ENCODE data around the gene XRCC1. TPM values are rescaled to one million over a fixed set of nuclear protein-coding genes. Genes with fewer than 3 reads are reported as not detected.

The XRCC1 gene
- total RNA-seq, 3 donors from 2014 or later = 21.0 to 30.6 (median 29.0) TPM

DNA sequence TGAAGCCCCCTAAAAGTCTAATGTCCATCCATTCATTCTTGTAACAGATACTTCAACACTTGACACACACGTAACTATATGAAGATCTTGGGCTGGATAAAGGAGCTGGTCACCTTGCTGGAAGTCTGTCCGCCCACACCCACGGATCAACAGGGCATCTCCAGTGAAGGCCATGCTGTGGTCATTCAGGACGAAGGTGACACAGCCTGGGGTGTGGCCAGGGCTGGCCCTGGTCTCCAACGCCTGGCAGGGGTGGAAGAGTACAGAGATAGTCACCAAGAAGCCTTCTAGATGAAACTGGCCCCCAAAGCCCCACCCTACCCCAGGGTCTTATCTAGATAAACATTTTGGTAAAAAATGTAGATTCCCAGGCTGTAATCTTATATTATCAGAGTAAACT, 64.0 kb downstream of the XRCC1 start:
- Histone ChIP-seq H3K36me3 (no peaks in the 10 kb centered on the region), H3K4me1 (no peaks in the 10 kb centered on the region), H3K9me3 (no peaks in the 10 kb centered on the region), H3K27me3 (no peaks in the 10 kb centered on the region), H3K4me3 (no peak overlapping the region), H3K27ac (no peak overlapping the region)
- TF ChIP-seq POLR2A (IDR thresholded peaks at IDR 0.05) (no peak), POLR2AphosphoS5 (IDR thresholded peaks at IDR 0.05) (no peak)
- TF ChIP-seq, protein P1, sequence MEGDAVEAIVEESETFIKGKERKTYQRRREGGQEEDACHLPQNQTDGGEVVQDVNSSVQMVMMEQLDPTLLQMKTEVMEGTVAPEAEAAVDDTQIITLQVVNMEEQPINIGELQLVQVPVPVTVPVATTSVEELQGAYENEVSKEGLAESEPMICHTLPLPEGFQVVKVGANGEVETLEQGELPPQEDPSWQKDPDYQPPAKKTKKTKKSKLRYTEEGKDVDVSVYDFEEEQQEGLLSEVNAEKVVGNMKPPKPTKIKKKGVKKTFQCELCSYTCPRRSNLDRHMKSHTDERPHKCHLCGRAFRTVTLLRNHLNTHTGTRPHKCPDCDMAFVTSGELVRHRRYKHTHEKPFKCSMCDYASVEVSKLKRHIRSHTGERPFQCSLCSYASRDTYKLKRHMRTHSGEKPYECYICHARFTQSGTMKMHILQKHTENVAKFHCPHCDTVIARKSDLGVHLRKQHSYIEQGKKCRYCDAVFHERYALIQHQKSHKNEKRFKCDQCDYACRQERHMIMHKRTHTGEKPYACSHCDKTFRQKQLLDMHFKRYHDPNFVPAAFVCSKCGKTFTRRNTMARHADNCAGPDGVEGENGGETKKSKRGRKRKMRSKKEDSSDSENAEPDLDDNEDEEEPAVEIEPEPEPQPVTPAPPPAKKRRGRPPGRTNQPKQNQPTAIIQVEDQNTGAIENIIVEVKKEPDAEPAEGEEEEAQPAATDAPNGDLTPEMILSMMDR (IDR thresholded peaks at IDR 0.05) = no peak
- intact Hi-C loops (cut with DNase I; ENCODE audit: low total_unique reads) = no loop called here
- no peak for DNase-seq (ENCODE audit: low spot score in 2 of 2)

DNA sequence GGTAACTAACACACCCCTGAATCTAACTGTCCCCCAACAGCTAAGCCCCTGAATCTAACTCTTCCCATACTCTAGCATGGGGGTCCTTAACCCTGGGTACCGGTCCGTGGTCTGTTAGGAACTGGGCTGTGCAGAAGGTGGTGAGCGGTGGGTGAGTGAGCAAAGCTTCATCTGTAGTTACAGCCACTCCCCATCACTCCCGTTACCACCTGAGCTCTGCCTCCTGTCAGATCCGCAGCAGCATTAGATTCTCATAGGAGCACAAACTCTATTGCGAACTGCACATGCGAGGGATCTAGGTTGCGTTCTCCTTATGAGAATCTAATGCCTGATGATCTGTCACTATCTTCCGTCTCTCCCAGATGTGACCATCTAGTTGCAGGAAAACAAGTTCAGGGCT, 64.6 kb downstream of the XRCC1 start:
- no peak for DNase-seq (ENCODE audit: low spot score in 2 of 2)
- H3K27ac ChIP-seq = no peak overlapping the region

DNA sequence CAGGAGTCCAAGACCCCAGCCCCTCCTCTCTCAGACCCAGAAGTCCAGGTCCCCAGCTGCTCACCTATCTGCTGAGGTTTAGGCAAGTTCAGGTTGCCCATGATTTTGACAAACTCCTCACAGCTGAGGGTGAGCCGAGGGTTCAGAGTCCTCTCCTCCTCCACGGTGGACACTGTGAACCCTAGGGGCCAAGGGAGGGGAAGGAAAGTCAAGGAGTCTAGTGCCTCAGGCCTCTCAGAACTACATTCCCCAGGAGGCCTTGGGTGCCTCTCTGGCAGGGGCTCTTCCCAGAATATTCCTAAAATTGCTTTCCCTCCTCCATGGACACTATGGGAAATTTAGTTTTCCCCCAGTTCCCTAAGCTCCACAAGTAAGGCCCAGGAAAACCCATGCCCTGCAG, 67.4 kb downstream of the XRCC1 start:
- no peak overlapping the region for H3K4me3 ChIP-seq
- peaks cover 0 to 3% of the 10 kb centered on the region in 2 donors for H3K4me1 ChIP-seq
- intact Hi-C loops (cut with DNase I; ENCODE audit: low total_unique reads) = no loop called here
- TF ChIP-seq, protein P1 (IDR thresholded peaks at IDR 0.05) = no peak
- no peak for TF ChIP-seq POLR2A (IDR thresholded peaks at IDR 0.05)
- TF ChIP-seq POLR2AphosphoS5 (IDR thresholded peaks at IDR 0.05) = no peak
- H3K27ac ChIP-seq = no peak overlapping the region
- no peaks in the 10 kb centered on the region for H3K36me3 ChIP-seq
- DNase-seq (ENCODE audit: low spot score in 2 of 2) = no peak
- no peaks in the 10 kb centered on the region for H3K9me3 ChIP-seq
- no peaks in the 10 kb centered on the region for H3K27me3 ChIP-seq

More for the DNA sequence above, 64.6 kb downstream of the XRCC1 start:
- H3K27me3 ChIP-seq = no peaks in the 10 kb centered on the region
- H3K4me1 ChIP-seq = no peaks in the 10 kb centered on the region
- H3K36me3 ChIP-seq = no peaks in the 10 kb centered on the region
- intact Hi-C loops (cut with DNase I; ENCODE audit: low total_unique reads) = no loop called here
- TF ChIP-seq POLR2A (IDR thresholded peaks at IDR 0.05) (no peak), POLR2AphosphoS5 (IDR thresholded peaks at IDR 0.05) (no peak)
- TF ChIP-seq, protein P1 (IDR thresholded peaks at IDR 0.05) = no peak
- H3K4me3 ChIP-seq = no peak overlapping the region
- no peaks in the 10 kb centered on the region for H3K9me3 ChIP-seq

DNA sequence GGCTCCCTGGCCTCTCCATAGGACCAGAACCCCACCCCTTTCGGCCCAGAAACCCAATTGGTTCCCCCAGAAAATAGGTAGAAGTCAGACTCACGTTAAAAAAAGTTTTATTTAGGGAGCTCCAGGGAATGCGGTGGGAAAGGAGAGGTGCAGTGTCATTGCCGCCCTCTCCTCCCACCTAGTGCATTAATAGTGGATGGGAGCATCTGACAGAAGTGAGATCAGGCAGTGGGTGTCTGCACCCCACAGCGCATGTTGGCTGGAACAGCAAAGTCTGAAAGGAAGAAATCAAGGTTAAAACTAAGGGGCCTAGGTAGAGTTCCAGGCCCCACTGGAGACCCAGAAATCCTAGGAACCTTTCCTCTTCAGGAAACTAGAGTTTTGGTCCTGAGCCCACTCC, 68.7 kb downstream of the XRCC1 start:
- Histone ChIP-seq H3K27ac (no peak overlapping the region), H3K4me1 (peaks cover 0 to 3% of the 10 kb centered on the region in 2 donors), H3K27me3 (no peaks in the 10 kb centered on the region), H3K4me3 (no peak overlapping the region), H3K36me3 (no peaks in the 10 kb centered on the region), H3K9me3 (no peaks in the 10 kb centered on the region)
- TF ChIP-seq, protein P1 (IDR thresholded peaks at IDR 0.05) = no peak
- TF ChIP-seq POLR2A (IDR thresholded peaks at IDR 0.05) (no peak), POLR2AphosphoS5 (IDR thresholded peaks at IDR 0.05) (no peak)
- DNase-seq (ENCODE audit: low spot score in 2 of 2) = no peak
- intact Hi-C loops (cut with DNase I; ENCODE audit: low total_unique reads) = no loop called here

DNA sequence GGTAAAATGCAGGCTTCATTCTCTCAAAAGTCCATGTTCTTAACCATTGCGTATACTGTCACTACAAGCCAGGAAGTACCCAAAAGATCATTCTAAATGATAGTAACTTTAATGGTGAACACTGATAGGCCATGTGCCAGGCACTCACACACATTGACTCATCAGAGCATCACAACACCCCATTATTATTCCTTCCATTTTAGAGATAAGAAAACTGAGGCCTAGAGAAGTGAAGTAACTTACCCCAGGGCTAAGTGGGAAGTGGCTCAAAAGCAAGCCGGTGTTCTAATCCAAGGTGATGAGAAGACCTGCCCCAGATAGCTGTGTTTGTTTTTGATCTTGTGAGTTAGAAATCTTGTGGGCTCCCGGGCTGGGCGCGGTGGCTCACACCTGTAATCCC, 69.4 kb downstream of the XRCC1 start:
- no peak for DNase-seq (ENCODE audit: low spot score in 2 of 2)
- TF ChIP-seq, protein P1 (IDR thresholded peaks at IDR 0.05) = no peak
- TF ChIP-seq POLR2A (IDR thresholded peaks at IDR 0.05) = no peak
- H3K4me3 ChIP-seq = no peak overlapping the region
- peaks cover 0 to 3% of the 10 kb centered on the region in 2 donors for H3K4me1 ChIP-seq
- intact Hi-C loops (cut with DNase I; ENCODE audit: low total_unique reads) = no loop called here
- no peaks in the 10 kb centered on the region for H3K9me3 ChIP-seq
- no peaks in the 10 kb centered on the region for H3K36me3 ChIP-seq
- H3K27ac ChIP-seq = no peak overlapping the region
- no peaks in the 10 kb centered on the region for H3K27me3 ChIP-seq

Measured in breast epithelium (tissue), 4 donors.